Motor neuron (in vitro differentiated cells): ENCODE data around the gene PLEKHM1. TPM values are rescaled to one million over a fixed set of nuclear protein-coding genes. Genes with fewer than 3 reads are reported as not detected.
"Not testable (repeated sequence)": the region's sequence is repeated elsewhere in the genome, so short reads cannot be mapped to it uniquely, and the experiment has no call there.

Experiments
- ATAC-seq, 8 experiments: fragments of 200-7000 bp; cut with Tn5 transposase; replicated peaks in 6 of 8; 2 replicates each; pipeline ENCODE4 v1.8.0; 2021; ENCODE audit warnings: mild to moderate bottlenecking in 8 of 8, moderate library complexity in 8 of 8
- H3K27ac ChIP-seq, 2 donors: fragments of 250-450 bp; sonication (Bioruptor Pico); 2 replicates each; pipeline ENCODE4 v1.9.0; 2021; ENCODE audit warnings: antibody characterized with exemption in 2 of 2, mild to moderate bottlenecking in 2 of 2, moderate library complexity in 1 of 2
- H3K4me1 ChIP-seq, 2 donors: fragments of 250-450 bp; sonication (Bioruptor Pico); replicated peaks in 1 of 2; 2 replicates each; pipeline ENCODE4 v1.6.1; 2021; ENCODE audit warnings: antibody characterized with exemption in 2 of 2, mild to moderate bottlenecking in 2 of 2, moderate library complexity in 1 of 2
- H3K4me3 ChIP-seq, 5 donors: fragments of 250-450 bp; sonication (Bioruptor Pico); 2 replicates each; pipeline ENCODE4 v1.9.0; 2021; ENCODE audit warnings: antibody characterized with exemption in 5 of 5, mild to moderate bottlenecking in 5 of 5, moderate library complexity in 4 of 5
- WGBS, 10 experiments: fragments of 450-650 bp; shearing (Covaris generic); methylation state at CpG; one replicate each; pipeline ENCODE4 v1.0.0; 2022; 5-methylcytosine and 5-hydroxymethylcytosine counted together
- in situ Hi-C, 9 experiments: fragments of 400-800 bp; cut with MboI; loops; one replicate each; pipeline ENCODE4 v1.15.0; 2021; ENCODE audit warnings: low sequenced_read_pairs in 9 of 9, low pct_unique_long_range_greater_than_20kb in 2 of 9; ENCODE audit not compliant: unreplicated experiment in 9 of 9
- total RNA-seq, 8 experiments: library from RNA; unstranded; fragments of 300-600 nt; gene quantifications; 2 replicates each; pipeline versions ENCODE4 v1.2.3 to v1.2.4, GENCODE V29; 2022

The PLEKHM1 gene
- total RNA-seq, 8 experiments from 2014 or later: 6.2 to 27.9 (median 11.8) TPM

DNA sequence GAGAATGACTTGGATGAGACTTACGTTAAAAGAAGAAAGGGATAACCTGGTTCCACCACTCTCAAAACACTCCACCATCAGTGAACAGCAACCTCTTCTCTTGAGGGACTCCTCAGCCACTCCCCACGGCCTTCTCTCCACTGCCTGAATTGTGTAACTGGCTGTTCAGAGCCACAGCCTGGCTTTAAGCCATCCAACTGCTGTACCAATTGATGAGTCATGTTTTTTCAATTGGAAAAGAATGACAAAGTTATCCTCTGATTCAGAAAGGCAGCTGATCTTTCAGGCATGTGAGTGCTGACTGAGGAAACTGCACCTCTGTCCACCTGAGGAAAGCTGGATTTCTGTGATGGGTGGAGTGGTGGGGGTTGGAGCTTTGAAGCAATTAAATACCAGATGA lies 2.8 kb downstream of the PLEKHM1 start:
- in situ Hi-C loops, H3K27ac ChIP-seq, H3K4me1 ChIP-seq, H3K4me3 ChIP-seq: not testable (repeated sequence)
- peak in 7 of 8 experiments; percentile 13 to 38 (median 22) for ATAC-seq
- no CpG with 5 or more reads among the region's 2 CpGs for WGBS, 10 experiments

- in situ Hi-C loops, H3K27ac ChIP-seq: not testable (repeated sequence)
- peak in 2 of 8 experiments; percentile 57 to 61 for ATAC-seq
These were observed 6.8 kb downstream of the PLEKHM1 start for GRCh38 chr17:45483591-45484216.

DNA sequence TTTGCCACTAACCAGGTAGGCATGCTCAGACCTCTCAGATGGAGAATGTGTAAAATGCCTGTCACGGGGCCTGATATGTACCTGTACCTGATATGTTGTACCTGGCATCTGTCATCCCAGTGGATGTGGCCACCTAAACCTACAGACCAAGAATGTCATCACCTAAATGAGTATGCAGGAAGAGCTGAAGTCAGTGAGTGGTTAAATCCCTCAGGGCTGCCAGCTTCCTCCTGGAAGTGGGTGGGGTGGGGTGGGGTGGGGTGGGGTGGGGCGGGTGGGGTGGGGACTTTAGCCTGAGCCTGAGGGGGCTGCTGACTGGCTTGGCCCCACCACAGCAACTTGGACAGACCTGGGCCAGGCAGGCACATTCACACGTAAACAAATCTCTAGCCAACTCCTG lies 7.3 kb downstream of the PLEKHM1 start:
- H3K27ac ChIP-seq, H3K4me1 ChIP-seq, H3K4me3 ChIP-seq, in situ Hi-C loops: not testable (repeated sequence)
- peak in 2 of 8 experiments; percentile 13 to 26 for ATAC-seq
- no CpG with 5 or more reads among the region's 3 CpGs for WGBS, 10 experiments

More at GRCh38 chr17:45483591-45484216, 6.8 kb downstream of the PLEKHM1 start:
- no CpG with 5 or more reads among the region's 5 CpGs for WGBS, 10 experiments
- not testable (repeated sequence) for H3K4me3 ChIP-seq, H3K4me1 ChIP-seq

GRCh38 chr17:45482317-45482716 lies 8.2 kb downstream of the PLEKHM1 start:
- peak in 6 of 8 experiments; percentile 10 to 64 (median 56) for ATAC-seq
- in situ Hi-C loops: not testable (repeated sequence)
- WGBS, 10 experiments: no CpG with 5 or more reads among the region's 4 CpGs

GRCh38 chr17:45475436-45475835 lies 15.1 kb downstream of the PLEKHM1 start:
- H3K4me1 ChIP-seq, H3K27ac ChIP-seq, in situ Hi-C loops, ATAC-seq, H3K4me3 ChIP-seq: not testable (repeated sequence)
- WGBS, 10 experiments: no CpG with 5 or more reads among the region's 14 CpGs

More at GRCh38 chr17:45482317-45482716, 8.2 kb downstream of the PLEKHM1 start:
- H3K27ac ChIP-seq, H3K4me3 ChIP-seq, H3K4me1 ChIP-seq: not testable (repeated sequence)

DNA sequence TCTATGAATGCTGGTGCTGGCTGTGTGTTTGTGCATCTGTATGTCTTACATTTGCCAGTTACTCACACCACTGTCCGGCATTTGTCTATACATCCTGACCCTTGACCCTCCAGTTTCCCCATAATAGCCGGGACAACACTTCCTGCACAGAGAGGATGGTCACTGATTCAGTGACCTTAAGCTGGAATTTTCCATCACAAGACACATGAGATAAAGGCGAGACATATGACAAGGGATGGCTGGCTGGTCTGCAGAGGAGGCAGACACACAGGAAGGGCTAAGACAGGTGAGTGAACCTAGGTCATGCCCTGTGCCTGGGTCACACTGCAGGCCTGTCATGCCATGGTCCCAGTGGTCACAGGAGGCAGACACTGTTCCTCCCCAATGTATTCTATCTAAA lies 18.3 kb downstream of the PLEKHM1 start:
- WGBS, 10 experiments: 20 to 100% (median 80%) methylated on average over 1 to 2 of the region's 3 CpGs; no CpG with 5 or more reads in 7 of the 10 experiments
- H3K4me1 ChIP-seq, H3K4me3 ChIP-seq, ATAC-seq, H3K27ac ChIP-seq, in situ Hi-C loops: not testable (repeated sequence)

DNA sequence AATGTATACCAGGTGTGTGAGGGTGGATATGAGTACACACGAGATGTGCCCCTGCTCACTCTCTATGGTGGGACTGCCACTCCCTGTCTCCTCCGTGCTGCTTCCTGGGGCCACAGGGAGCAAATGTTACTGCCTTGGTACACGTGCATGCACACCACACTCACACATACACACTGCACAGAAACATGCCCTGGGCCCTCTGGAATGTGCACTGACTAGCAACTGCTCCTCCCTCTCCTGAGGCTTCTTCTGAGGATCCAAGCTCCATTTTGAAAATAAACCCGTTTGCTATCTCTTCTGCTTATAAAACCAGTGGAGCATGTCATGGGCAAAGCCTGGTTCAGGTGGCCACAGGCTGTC lies 21.3 kb downstream of the PLEKHM1 start:
- in situ Hi-C loops, H3K4me3 ChIP-seq, H3K4me1 ChIP-seq, H3K27ac ChIP-seq: not testable (repeated sequence)
- peak in 3 of 8 experiments; percentile 78 to 97 (median 95) for ATAC-seq
- WGBS, 10 experiments: 40 to 60% (median 53%) methylated on average over 1 to 3 of the region's 4 CpGs; no CpG with 5 or more reads in 7 of the 10 experiments

GRCh38 chr17:45468293-45469203 lies 22.0 kb downstream of the PLEKHM1 start:
- peak in 3 of 8 experiments; percentile 43 to 84 (median 53) for ATAC-seq

GRCh38 chr17:45461524-45462327 lies 28.8 kb downstream of the PLEKHM1 start:
- H3K4me1 ChIP-seq, in situ Hi-C loops, H3K4me3 ChIP-seq, H3K27ac ChIP-seq: not testable (repeated sequence)
- 8% methylated on average over 2 of the region's 8 CpGs; no CpG with 5 or more reads in 9 of the 10 experiments for WGBS, 10 experiments
- ATAC-seq: peak; percentile 56 to 94 (median 92)

More at GRCh38 chr17:45468293-45469203, 22.0 kb downstream of the PLEKHM1 start:
- H3K4me3 ChIP-seq, H3K27ac ChIP-seq, H3K4me1 ChIP-seq, in situ Hi-C loops: not testable (repeated sequence)
- WGBS, 10 experiments: 90% methylated on average over 3 of the region's 14 CpGs; no CpG with 5 or more reads in 9 of the 10 experiments

- in situ Hi-C loops, ATAC-seq, H3K27ac ChIP-seq, H3K4me1 ChIP-seq, H3K4me3 ChIP-seq: not testable (repeated sequence)
- 100% methylated on average over 1 of the region's 5 CpGs; no CpG with 5 or more reads in 8 of the 10 experiments for WGBS, 10 experiments
These were observed 30.1 kb downstream of the PLEKHM1 start for GRCh38 chr17:45460422-45460821.

DNA sequence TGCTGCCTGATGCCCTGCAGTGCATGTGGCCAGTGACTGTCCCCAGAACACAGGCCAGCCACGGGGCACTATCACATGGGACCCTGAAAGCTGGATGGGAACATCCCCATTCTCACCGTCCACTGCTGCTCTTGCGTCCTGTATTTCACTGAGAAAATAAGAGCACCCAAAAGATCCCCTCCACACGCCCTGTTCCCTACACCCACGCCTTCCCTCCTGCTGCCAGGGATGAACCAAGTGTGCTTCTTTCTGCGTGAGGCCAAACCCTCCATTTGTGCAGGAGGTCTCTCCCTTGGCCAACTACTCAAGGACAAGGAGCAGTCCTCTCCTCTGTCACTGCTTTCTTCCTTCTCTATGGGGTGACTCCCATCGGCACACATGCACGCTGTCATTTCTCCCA lies 36.2 kb downstream of the PLEKHM1 start:
- H3K4me1 ChIP-seq, H3K27ac ChIP-seq, in situ Hi-C loops, H3K4me3 ChIP-seq, ATAC-seq: not testable (repeated sequence)
- WGBS, 10 experiments: 92 to 100% (median 100%) methylated on average over 1 to 4 of the region's 8 CpGs; no CpG with 5 or more reads in 7 of the 10 experiments

DNA sequence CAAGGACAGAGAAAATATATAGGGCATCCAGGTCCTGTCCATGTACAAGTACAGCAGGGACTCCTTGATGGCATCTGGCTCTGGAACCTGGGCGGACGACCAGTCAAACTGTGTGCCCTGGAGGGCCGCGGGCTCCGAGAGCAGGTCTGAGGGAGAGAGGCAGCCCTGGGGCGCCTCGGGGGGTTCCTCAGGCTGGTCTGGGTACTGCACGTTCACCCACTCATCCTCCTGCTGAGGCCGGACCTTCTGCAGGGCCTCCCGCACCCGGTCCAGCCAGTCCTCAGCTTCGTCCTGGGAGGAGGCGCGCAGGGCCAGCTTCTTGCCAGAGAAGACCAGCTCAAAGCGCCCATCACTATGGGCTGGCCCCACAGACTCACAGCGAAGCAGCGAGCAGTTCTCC lies 36.8 kb downstream of the PLEKHM1 start:
- 100% methylated on average over 1 of the region's 17 CpGs; no CpG with 5 or more reads in 8 of the 10 experiments for WGBS, 10 experiments
- in situ Hi-C loops, H3K4me1 ChIP-seq, H3K4me3 ChIP-seq, H3K27ac ChIP-seq: not testable (repeated sequence)
- peak in 6 of 8 experiments; percentile 19 to 37 (median 25) for ATAC-seq

GRCh38 chr17:45453225-45453534 lies 37.3 kb downstream of the PLEKHM1 start:
- in situ Hi-C loops: not testable (repeated sequence)

More at GRCh38 chr17:45453225-45453534, 37.3 kb downstream of the PLEKHM1 start:
- ATAC-seq, H3K4me3 ChIP-seq, H3K4me1 ChIP-seq, H3K27ac ChIP-seq: not testable (repeated sequence)
- WGBS, 10 experiments: no CpG with 5 or more reads among the region's 7 CpGs
